HS-5 (cell line): ENCODE data around the gene SPDEF.

Experiments
- DNase-seq: peaks from one replicate; pipeline ENCODE4 v3.0.0-alpha.2; 2012; ENCODE audit warnings: low read depth

SPDEF gene

DNA sequence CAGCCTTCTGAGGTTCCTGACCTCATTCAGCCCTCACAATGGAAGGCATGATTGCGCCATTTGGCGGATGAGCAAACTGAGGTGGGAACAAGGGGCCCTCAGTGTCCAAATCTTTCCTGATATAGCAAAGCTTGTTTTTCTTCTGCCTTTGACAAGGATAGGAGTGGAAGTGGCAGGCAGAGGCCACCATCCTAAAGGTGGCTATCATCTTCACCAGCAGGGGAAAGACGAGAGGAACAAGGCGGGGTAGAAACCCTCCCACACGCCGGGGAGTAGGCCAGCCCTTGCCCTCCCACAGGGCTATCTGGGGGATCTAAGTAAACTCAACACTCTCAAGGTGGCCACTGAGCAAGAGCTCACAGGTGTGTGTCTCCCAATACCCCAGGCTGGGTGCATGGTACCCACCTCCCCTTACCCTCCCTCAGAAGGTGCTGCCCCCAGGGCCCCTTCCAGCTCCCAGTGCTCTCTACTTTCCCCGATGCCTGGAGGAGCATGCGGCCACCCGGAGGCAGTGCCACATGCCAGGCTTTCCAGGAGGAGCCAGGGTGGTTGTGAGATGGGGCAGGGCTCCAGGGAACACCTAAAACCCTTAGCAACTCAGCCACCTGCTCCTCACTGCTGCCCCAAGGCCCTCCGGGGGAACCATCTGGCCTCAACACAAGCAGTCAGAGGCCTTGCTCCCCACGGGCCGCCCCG, 11.2 kb downstream of the SPDEF start:
- DNase-seq, result no peak

DNA sequence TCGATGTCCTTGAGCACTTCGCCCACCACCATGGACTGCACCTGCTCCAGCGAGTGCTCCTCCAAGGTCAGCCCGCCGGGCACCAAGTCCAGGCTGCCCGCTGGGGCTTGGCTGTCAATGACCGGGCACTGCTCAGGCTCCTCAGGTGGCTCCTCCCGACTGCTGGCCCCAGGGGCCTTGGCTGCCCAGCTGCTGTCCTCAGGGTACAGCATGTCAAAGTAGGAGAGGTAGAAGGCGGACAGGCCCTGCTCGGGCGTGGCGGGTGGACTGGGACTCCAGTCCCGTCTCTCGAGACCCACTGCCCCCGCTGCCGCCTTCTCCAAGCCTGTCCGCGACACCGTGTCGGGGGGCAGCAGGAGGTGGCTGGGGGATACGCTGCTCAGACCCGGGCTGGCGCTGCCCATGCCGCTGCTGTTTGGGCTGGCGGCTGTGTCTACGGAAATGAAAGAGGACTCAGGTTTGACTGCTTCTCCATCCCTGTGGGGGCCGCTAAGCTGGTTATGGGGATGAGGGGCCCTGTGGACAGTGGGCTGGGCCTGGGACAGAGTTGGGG, 12.0 kb downstream of the SPDEF start:
- DNase-seq, result no peak

DNA sequence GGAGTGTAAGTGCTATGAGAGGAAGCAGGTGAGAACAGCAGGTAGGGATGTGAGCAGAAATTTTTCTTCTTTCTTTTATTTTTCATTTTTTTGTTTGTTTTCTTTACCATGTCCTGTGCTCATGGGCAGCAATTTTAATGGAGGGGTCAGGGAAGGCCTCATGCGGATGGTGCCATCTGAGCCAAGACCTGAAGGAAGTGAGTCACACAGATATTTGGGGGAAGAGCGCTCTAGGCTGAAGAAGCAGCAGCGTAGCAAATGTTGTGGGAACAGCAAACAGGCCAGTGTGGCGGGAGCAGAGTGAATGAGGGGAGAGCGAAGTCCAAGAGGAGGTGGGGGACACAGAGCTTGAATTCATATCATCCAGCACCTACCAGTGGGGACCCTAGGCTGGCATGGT, 12.7 kb downstream of the SPDEF start:
- DNase-seq, result peak; percentile 46

DNA sequence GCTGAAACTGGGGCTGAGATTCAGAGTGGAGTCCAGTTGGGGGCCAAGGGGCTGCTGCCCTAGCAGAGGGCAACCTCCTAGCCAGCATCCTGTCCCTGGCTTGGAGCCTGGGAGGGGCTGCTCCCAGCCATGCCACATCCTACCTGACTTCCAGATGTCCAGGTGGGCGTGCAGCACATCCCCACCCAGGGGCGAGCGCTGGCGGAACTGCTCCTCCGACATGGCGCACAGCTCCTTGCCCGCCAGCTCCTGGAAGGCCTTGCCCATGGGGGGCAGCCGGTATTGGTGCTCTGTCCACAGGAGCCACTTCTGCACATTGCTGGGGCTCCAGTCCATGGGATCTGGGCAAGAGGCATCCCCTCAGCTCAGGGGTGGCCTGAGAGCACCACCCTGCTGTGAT, 15.3 kb downstream of the SPDEF start:
- DNase-seq, result no peak

DNA sequence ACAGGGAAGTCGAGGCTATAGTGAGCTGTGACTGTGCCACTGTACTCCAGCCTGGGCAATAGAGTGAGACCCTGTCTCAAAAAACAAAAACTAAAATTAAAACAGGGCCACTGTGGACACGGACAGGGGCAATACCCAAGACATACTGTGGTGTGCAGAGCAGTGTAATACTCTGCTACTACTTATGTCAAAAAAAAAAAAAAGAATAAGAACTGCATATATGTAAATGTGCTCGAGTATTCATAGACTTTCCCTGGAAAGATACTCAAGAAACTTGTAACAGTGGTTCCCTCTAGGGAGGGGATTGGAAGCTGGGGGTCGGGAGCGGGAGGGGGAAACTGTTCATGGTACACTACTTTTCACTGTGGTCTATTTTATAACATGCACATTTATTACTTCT, 15.9 kb downstream of the SPDEF start:
- no peak for DNase-seq

DNA sequence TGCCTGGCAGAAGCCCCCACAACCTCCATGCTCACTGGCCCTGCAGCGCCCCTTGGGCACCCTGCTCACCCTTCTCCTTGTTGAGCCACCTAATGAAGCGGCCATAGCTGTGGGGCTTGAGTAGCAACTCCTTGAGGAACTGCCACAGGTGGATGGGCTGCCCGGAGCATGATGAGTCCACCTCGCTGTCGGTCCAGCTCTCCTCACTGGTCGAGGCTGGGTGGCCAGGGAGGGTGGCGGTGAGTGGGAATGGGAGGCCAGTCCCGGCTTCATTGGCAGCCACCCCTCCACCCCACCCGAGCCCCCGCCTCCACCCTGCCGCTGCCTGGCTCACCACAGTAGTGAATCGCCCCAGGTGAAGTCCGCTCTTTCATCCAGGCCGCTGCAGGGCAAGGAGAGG, 16.9 kb downstream of the SPDEF start:
- no peak for DNase-seq

DNA sequence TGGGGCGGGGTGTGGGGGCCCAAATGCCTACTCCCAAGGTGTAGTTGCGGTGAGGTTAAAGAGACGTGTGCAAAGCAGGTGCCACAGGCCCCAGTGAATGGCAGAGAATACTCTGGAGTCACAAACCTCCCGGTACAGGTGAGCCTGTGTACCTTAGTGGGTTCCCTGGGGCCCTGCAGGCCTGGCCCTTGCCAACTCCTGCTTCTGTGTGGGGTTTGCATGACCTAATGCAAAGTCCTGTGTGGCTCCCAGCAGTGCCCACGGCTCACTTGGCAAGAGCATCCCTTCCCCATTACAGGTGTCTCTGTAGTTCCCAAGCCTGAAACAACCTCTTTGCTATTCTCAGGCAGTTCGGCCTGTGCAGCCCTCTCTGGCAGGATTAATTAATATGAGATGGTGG, 17.5 kb downstream of the SPDEF start:
- no peak for DNase-seq

DNA sequence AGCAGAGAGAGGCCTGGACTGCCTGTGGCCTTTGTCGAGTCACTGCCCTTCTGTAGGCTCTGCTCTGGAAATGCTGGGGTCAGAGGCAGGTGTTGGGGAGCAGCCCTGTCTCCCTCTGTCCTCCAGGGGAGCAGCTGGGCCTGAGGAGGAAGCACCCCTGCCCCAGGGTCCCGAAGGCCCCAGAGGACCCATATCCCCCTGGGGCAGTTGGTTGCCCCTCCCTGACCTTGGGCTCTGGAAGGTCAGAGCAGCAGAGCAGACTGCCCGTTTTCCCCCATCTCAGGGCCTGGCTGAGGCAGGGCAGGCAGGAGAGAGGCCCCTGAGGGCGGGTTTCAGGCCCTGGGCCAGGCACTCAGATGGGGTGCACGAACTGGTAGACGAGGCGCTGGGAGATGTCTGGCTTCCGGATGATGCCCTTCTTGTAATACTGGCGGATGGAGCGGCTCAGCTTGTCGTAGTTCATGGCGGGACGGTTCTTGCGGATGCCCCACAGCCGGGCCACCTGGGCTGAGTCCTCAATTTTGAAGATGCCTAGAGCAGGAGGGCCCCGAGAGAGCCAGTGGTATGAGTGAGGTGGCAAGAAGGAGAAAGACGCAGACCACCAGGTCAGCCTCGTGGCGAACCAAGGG, 18.1 kb downstream of the SPDEF start:
- no peak for DNase-seq

DNA sequence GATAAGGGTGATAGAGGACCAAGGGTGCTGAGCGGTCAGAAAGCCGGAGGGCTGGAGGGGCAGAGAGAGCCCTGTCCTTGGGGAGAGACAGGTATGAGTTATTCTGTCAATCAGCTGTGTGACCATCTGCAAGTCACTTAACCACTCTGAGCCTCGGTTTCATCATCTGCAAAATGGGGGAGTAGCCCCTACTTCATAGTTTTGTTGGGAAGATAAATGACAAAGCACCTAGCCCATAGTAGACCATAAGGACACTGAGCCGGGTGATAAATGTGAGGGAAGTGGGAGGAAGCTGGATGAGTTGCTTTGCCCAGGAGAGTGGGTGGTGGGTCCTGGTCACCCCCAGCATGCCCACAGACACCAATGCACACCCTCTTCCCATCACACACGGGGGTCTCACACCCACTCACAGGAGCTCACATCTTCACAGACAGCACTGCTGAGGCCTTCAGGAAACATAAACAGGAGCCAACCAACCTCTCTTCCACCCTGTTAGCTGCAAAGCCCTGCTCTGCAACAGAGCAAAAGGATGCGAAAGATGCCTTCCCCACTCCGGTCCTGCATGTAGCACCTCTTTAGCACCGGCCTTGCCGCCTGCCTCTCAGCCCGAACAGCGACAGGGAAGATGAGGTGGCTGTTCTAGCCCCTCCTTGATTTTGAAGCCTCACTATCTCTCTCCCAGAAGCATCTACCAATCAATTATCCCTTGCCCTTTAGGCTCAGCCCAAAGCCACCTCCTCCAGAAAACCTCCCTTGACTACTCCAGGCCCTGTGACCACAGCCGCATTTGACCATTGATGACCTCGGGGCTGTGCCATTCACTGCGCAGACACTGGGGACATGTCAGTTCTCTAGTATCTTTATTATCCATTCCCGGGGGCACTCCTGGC, 18.9 kb downstream of the SPDEF start:
- no peak for DNase-seq

DNA sequence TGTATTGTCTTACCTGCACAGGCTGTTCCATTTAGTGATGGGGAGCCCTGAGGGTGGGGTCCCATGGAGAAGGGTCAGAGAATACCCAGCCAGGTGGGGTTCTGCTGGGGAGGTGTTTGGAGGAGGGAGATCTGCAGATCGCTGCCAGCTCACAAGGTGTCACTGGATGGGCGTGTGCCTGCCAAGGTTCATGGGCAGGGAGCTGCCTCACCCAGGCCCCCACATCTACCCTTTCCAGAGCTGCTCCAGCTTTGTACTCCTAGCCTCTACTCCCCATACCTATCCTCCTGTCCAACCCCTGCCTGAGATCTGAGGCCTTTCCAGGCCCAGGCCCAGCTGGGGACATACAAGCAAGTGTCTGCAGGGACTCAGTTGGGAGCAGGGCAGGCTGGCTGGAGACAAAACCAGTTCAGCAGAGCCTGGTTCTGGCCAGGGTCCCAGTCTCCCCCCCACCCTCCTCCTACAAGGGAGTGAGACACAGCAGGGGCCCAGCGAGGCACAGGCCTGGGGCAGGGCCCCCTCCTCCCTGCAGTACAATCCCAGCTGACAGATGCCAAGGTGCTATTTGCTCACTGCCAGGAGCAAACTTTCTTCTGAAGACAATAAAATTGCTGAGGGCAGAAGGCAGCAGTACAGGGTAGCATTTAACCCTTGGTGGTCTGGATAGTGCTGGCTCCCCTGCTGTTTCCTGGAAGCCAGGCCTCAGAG, 19.7 kb downstream of the SPDEF start:
- DNase-seq, result no peak

DNA sequence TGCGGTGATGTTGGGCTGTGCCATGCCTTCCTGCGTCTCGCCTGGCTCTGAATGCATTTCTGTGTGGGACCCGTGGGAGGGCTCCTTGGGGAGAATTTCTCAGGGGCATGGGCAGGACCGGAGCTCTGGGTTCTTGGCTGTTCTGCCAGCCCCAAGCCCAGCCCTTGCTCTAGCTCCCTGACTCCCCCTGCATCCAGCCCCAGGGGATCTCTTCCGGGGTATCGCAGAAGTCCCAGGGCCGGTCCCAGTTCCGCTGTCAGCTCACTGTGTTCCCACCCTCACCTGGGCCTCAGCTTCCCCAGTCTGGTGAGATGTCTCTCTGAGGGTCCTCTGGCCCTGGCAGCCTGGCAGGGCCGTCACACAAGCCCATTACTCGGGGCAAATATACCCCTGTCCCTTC, 20.5 kb downstream of the SPDEF start:
- no peak for DNase-seq

DNA sequence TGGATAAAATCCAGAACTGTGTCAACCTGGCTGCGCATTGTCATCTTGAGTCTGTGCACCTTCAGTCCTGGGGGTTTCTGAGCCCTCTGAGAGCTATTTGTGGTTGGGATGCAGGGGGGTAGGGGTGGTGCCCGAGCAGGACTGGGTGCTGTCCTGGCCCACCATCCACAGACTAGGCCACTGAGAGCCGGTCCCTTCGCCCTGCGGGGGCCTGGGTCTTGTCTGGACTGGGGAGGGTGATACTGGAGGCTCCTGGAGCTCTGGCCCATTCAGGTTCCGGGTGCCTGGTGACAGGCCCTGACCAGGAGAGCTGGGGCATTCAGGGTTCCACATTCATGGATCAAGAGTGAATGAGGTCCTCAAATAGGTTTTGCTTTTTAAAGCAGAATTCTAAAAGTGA, 20.9 kb downstream of the SPDEF start:
- DNase-seq, result no peak

DNA sequence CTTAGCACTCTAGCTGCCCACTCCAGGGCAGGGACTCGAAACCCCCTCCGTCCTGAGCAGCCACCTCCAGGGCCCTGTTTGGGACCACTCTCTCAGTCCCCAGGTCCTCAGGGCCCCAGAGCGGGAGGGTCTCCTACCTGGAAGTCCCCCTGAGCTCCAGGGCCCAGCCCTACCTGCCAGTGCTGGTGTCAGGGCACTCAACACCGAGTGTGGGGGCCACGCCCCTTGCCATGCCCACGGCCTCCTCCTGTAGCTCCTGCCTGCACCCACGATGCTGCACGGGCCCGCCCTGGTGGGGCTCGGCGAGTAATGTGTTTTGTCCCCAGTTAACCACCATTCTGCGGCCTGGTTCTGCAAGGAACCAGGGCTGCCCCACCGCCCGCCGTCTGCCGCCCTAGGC, 21.5 kb downstream of the SPDEF start:
- no peak for DNase-seq

DNA sequence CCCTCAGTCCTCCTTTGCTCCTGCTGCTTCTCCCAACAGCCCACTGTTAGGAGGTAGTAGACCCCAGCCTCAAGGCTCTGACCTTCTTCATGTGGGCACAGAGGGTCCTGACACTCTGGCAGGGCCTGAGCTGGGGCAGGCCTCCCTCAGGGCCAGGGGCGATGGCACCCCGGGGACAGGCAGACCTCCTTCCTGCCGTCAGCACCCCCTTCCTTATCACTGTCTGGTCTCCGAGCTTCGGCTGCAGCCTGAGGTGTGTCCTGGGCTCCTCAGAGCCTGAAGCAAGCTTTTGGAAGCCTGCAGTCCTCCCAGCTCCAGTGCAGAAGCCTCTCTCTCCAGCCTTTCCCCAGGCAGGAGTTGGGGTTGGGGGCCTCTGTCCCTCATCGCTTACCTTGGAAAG, 22.0 kb downstream of the SPDEF start:
- no peak for DNase-seq

DNA sequence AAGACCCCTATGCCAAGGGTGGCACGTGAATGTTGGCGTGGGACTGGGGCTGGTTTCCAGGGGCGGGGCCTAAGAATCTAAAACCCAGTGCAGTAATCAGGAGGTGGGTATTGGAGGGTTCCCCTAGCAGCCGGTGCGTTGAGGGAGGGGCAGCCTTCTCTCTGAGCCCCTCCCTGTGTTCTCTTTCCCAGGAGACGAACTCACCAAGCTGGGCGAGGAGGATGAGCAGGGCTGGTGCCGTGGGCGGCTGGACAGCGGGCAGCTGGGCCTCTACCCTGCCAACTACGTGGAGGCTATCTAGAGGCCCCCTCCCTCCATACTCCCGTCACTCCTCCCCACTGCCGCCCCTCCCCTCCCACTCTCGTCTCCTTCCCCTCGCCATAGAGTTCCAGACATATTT, 23.9 kb downstream of the SPDEF start:
- DNase-seq, result no peak

DNA sequence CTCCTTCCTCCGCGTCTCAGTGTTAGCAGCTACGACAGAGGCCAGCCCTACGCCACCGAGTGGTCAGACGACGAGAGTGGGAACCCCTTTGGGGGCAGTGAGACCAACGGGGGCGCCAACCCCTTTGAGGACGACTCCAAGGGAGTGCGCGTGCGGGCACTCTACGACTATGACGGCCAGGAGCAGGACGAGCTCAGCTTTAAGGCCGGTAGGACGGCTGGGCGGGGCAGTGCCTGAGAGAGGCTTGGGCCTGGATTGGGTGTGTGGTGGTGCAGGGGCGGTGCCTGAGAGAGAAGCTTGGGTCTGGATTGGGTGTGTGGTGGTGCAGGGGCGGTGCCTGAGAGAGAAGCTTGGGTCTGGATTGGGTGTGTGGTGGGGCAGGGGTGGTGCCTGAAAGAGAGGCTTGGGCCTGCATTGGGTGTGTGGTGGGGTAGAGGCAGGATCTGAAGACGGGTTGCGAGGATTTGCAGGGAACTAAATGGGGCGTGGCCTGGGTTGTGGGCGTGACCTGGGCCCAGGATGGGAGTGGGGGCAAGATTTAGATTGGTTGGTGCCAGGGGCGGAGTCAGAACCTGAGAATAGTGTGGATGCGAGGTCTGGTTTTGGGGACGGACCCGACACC, 24.4 kb downstream of the SPDEF start:
- peak; percentile 66 for DNase-seq

DNA sequence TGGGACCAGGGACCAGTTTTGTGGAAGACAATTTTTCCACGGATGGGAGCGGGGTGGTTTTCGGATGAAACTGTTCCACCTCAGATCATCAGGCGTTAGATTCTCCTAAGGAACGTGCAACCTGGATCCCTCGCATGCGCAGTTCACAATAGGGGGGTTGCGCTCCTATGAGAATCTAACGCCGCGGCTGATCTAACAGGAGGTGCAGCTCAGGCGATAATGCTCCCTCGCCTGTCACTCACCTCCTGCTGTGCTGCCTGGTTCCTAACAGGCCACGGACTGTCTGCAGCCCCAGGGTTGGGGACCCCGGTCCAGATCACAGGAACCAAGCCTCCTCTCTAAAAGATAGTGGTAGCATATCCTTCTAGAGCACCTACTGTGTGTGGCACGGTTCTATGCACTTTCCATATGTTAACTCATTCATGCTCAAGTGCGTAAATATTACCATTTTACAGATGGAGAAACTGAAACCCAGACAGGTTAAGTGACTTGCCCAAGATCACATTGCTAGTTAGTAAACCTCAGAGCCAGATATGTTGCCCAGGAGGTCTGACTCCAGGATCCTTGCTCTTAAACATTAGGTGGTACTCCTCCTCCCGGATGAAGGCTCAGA, 25.3 kb downstream of the SPDEF start:
- DNase-seq, result no peak

DNA sequence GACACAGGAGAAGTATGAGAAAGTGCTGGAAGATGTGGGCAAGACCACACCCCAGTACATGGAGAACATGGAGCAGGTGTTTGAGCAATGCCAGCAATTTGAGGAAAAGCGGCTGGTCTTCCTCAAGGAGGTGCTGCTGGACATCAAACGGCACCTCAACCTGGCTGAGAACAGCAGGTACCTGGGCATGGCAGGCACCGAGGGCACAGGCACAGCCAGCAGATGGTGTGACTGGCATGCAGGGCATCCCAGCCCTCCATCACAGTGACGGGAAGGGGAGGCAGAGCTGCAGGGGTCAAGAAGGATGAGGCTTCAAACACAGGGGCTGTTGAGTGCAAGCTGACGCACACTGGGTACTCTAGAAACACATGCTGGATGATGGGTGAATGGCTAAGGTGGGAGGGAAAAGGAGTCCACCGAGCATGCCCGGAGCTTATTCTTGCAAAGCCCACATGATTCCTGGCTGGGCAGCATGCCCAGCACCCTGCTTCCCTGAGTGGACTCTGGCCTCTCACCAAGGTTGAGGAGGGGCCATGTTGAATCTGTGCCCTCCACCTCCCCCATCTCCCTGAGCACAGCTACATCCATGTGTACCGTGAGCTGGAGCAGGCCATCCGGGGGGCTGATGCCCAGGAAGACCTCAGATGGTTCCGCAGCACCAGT, 26.3 kb downstream of the SPDEF start:
- no peak for DNase-seq

DNA sequence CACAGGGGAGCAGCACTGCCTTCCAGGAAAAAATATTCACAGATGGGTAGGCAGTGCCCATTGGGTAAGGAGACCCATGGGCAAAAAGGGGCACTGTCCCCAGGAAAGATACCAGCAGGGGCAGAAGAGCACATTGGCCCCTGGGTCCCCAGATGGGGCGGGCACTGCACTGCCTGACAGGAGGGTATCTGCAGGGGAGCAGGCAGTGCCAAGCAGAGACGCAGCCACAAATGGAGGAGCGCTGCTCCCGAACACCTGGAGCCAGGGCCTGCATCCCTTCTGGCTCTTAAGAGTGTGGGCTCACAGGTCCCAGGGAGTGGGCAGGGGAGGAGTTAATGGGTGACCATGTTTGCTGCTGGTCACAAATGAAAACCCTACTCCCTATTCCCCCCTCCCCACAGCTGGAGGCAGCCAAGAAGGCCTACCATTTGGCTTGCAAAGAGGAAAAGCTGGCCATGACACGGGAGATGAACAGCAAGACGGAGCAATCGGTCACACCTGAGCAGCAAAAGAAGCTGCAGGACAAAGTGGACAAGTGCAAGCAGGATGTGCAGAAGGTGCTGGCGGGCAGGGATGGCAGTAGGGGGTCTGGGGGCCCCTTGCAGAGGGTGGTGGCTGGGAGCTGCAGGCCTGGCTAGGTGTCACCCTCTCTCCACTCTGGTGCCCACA, 27.0 kb downstream of the SPDEF start:
- DNase-seq, result no peak
